ENCODE results near the gene TGFBR2.

TGFBR2 gene

GRCh38 chr3:30604093-30604492, 2.3 kb upstream of the TGFBR2 start:
- no peak for DNase-seq

- DNase-seq, result no peak
Observed at GRCh38 chr3:30604558-30604957, 1.8 kb upstream of the TGFBR2 start.

GRCh38 chr3:30605005-30605404, 1.4 kb upstream of the TGFBR2 start:
- no peak for DNase-seq

GRCh38 chr3:30605706-30606300, 598 bp upstream of the TGFBR2 start:
- DNase-seq, result peak; percentile 29

GRCh38 chr3:30607032-30607833, 832 bp downstream of the TGFBR2 start:
- DNase-seq, result peak; percentile 29

DNA sequence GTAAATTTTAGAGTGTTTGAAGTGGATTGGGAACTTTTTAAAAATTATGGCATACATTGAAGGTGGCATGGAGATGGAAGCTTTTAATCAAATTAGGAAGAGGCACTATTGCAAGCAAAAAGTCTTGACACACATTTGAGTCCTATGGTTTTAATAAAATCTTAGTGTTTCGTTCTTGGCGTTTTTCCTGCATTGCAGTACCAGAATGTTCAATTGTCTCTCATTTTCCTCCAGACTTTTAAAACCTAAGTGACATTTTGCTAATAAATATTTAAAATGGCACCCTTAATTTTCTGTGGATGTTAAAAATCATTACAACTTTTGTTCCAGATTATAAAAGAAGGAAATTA, 2.2 kb downstream of the TGFBR2 start:
- no peak for DNase-seq

- no peak for DNase-seq
Observed at GRCh38 chr3:30609930-30610701, 3.7 kb downstream of the TGFBR2 start.

GRCh38 chr3:30610702-30611368, 4.4 kb downstream of the TGFBR2 start:
- DNase-seq, result no peak

DNA sequence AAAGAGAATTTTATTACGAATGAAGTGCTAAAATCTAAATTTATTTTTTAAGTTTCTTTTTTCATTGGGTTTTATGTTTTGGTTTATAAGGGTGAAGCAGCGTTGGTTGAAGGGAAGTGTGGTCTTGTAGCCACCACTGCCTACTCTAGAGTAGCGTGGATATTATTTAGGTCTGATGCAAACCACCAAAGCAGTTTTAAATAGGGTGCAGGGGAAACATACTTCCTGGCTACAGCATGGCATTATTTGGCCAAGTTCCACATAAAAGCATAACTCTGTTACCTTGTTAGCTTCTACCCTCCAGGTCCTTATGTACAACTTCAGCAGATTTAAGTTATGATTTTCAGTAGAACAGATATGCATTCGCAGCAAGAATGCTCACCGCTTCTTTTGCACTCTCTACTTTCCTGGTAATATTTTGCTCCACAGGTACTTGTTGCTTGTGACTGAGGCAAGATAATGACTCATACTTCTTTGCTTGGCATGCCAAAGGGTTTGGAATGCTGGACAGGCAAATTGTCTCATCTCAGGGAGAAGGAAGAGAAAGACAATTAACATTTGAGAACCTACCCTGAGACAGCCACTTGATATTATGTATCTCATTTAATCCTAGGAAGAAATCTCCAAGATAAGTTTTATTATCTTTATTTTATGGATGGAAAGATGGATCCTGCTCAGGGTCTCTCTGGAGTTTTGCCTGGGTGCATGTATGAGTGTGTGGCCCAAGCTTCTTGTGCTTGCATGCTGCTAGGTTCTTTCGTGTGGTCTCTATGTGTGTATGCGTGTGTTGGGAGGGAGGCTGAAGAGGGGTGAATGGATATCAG, 5.4 kb downstream of the TGFBR2 start:
- peak; percentile 6 for DNase-seq

DNA sequence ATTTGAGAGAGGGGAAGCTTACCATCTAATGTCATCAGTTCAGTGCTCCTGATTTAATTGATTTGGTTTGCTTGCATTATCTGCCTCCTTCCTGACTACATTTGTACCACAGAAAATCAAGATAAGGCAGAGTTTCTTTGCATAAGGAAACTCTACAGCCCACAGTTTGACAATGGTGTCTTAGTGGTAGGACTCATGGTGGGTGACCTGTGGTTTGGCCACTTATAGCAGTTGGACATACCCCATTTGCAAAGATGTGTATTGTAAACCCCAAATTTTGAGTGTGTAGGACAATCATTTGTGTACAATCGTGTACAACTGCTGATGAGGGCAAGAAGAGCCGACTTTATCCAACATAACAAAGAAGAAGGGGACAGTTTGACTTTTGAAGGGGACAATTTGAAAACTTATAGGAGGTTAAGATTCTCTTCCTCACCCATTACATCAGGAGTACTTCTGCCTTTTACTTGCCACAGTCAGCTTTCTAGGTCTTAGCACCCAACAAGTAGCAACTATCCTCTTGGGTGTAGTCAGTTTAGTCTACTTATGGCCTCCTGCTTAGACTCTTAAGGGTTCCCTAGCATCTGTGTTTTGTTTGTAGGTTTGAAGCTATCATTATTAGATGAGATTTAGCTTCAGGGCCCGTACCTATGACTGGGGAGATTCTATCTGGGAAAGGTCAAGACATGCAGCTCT, 6.2 kb downstream of the TGFBR2 start:
- no peak for DNase-seq

GRCh38 chr3:30613133-30613825, 6.9 kb downstream of the TGFBR2 start:
- no peak for DNase-seq

DNA sequence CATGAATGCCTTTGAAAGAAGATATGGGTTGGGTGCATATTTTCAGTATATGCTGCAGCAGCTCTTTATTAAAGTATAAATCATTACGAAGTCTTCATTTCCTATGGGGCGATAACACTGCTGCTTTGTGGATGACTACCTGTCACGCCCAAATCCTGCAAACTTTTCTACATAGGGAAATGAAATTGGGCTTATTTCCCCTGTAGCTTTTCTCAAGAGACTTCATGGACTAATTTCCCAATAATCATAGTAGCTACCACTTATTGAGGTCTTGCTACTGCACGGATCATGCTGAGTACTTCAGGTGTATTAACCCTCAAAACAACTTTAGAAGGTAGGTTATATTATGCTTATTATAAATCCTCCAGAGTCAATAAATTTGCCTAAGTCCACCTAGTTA, 8.0 kb downstream of the TGFBR2 start:
- DNase-seq, result no peak

DNA sequence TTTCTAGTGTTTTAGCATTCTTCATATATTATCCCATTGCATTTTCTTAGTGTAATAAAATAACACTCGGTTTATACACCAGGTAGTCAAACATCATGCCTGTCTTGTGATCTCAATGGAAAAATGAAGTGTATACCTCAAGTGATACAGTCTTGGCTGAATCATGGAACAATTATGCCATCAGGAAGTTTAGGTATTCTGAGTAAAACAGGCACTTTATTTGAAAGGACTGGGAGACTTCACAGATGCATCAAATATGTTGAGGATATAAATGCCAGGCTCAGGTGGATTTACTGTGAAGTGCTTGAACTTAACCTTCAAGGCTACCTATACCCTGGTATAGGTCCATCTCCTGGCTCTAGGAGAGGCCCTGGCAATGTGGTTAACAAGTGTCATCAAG, 8.5 kb downstream of the TGFBR2 start:
- no peak for DNase-seq

DNA sequence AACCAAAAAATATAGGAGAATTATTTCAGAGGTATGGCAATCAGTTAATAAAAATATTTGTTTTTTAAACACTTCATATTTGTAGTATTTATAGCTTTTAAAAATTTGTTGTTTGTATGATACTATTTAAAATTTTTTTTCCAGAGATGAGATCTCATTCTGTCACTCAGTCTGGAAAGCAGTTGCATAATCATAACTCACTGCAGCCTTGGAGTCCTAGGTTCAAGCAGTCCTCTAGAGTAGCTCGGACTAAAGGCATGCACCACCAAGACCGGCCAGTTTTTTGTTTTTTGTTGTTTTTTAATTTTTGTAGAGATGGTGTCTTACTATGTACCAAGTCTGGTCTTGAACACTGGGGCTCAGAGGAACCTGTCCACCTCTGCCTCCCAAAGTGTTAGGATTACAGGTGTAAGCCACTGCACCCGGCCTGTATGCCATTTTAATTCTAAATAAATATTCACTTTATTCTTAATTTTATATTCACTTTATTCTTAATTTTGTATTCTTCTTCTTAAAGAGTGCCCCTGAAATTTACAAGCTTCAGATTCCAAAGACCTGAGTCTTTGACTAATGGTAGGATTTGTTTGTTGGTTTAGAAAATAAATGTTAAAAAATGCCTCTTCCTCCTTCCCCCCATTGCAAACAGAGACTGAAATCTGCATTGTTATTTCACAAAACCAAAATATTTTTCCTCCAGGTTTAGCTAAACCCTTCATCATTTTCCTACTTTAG, 9.4 kb downstream of the TGFBR2 start:
- no peak for DNase-seq

DNA sequence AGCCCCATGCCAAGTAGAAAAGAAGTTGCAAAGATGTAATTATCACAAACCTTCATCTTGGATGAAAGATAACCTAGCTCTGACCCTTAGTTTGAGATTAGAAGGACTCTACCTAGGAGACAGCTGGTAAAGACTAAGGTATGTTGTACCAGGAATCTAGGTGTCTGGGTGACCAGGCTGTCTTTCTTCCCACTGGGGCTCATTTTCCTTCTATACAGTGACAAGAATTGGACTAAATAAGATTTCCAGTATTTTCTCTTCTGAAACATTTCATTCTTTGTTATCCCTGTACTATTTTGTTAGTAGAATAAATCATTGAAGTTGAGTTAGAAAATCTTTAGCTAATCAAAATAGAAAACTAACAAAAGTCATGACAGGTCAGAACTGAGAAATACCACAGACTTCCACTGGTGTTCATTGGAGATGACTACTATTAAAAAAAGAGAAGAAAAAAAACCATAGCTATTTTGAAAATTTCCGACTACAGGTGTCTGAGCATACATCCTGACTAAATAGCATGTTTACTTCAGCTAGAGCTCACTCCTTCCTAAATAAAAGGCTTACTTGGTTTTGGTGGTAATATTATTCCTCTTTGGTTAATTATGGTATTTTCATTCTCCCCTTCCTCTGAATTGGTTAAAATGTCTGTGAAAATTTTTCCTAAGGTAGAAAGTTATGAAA, 10.1 kb downstream of the TGFBR2 start:
- DNase-seq, result no peak

GRCh38 chr3:30617069-30617468, 10.7 kb downstream of the TGFBR2 start:
- no peak for DNase-seq

GRCh38 chr3:30617653-30618052, 11.3 kb downstream of the TGFBR2 start:
- DNase-seq, result no peak

- no peak for DNase-seq
Observed at GRCh38 chr3:30618526-30618925, 12.1 kb downstream of the TGFBR2 start.

- no peak for DNase-seq
Observed at GRCh38 chr3:30619318-30619717, 12.9 kb downstream of the TGFBR2 start.
